Left colon (tissue), 2 donors: ENCODE data around the gene DCST2. TPM values are rescaled to one million over a fixed set of nuclear protein-coding genes. Genes with fewer than 3 reads are reported as not detected.
A peak's percentile ranks its signal among the peaks of the same experiment; 100 is the strongest.

ENCODE experiments used
- ATAC-seq: fragments of 200-7000 bp; cut with Tn5 transposase; one replicate; pipeline ENCODE4 v1.9.1; 2020; ENCODE audit warnings: mild to moderate bottlenecking, moderate library complexity
- DNase-seq, 2 donors: peaks; one replicate each; pipeline ENCODE4 v3.0.0-alpha.2; 2020
- intact Hi-C, 2 donors: fragments of 100-400 bp; cut with DNase I in 1 of 2; cut with micrococcal nuclease in 1 of 2; formaldehyde crosslinking; loops; one replicate each; pipeline versions ENCODE4 v1.11.2 to v1.14.0; 2022; cut with DNase I, micrococcal nuclease
- total RNA-seq, 2 donors: library from RNA; stranded (reverse); fragmentation: NEBNext Ultra II Directional; extraction: Animal tissue kit (Norgen Biotek cat#: 25700); gene quantifications; one replicate each; pipeline ENCODE4 v1.2.1, GENCODE V29; 2021
- donor health status: DM: no; HTN: no; CAD: no.
- donor health status: DM: yes; HTN: yes; CAD: no.

DCST2 gene
- total RNA-seq, 2 donors from 2014 or later = 1.5 to 3.6 TPM

- intact Hi-C loops = no loop called here
- peak; percentile 69 to 85 for DNase-seq
- peak; percentile 44 for ATAC-seq
Measured at GRCh38 chr1:155051777-155052398, 18.3 kb upstream of the DCST2 start.

- intact Hi-C loops = no loop called here
- ATAC-seq (peak; percentile 4), DNase-seq (no peak)
Measured at GRCh38 chr1:155051342-155051776, 17.8 kb upstream of the DCST2 start.

- ATAC-seq (peak; percentile 81), DNase-seq (peak; percentile 85 to 93)
- intact Hi-C loops = no loop called here
Measured at GRCh38 chr1:155050560-155051341, 17.2 kb upstream of the DCST2 start, which contains the start of gene ADAM15. TSS of gene ADAM15 (plus strand) at chr1:155051316. CDS start at chr1:155051387, 71 bp downstream.

GRCh38 chr1:155049651-155050559 lies 16.3 kb upstream of the DCST2 start:
- no peak for ATAC-seq
- DNase-seq = no peak
- intact Hi-C loops = no loop called here

GRCh38 chr1:155048449-155049334 lies 15.1 kb upstream of the DCST2 start:
- no peak for ATAC-seq
- no peak for DNase-seq
- intact Hi-C loops = no loop called here

GRCh38 chr1:155044812-155045657 lies 11.5 kb upstream of the DCST2 start:
- intact Hi-C loops = no loop called here

GRCh38 chr1:155044365-155044764 lies 10.8 kb upstream of the DCST2 start:
- intact Hi-C loops = no loop called here

More at GRCh38 chr1:155044812-155045657, 11.5 kb upstream of the DCST2 start:
- ATAC-seq (peak; percentile 74), DNase-seq (peak; percentile 85 to 90)

GRCh38 chr1:155043793-155044192 lies 10.2 kb upstream of the DCST2 start:
- peak; percentile 61 to 73 for DNase-seq
- ATAC-seq = peak; percentile 71
- intact Hi-C loops = no loop called here

More at GRCh38 chr1:155044365-155044764, 10.8 kb upstream of the DCST2 start:
- ATAC-seq (peak; percentile 5), DNase-seq (no peak)

GRCh38 chr1:155043301-155043702 lies 9.7 kb upstream of the DCST2 start:
- DNase-seq = peak; percentile 74 to 86
- intact Hi-C loops = no loop called here
- peak; percentile 72 for ATAC-seq

GRCh38 chr1:155042789-155043188 lies 9.2 kb upstream of the DCST2 start:
- DNase-seq (no peak), ATAC-seq (no peak)
- intact Hi-C loops = no loop called here

GRCh38 chr1:155040358-155041093 lies 6.9 kb upstream of the DCST2 start:
- intact Hi-C loops = no loop called here

GRCh38 chr1:155039308-155039669 lies 5.7 kb upstream of the DCST2 start:
- intact Hi-C loops = no loop called here

More at GRCh38 chr1:155040358-155041093, 6.9 kb upstream of the DCST2 start:
- DNase-seq (no peak), ATAC-seq (no peak)

GRCh38 chr1:155038602-155039307 lies 5.2 kb upstream of the DCST2 start:
- peak; percentile 63 to 87 for DNase-seq
- peak; percentile 84 for ATAC-seq
- intact Hi-C loops = no loop called here

More at GRCh38 chr1:155039308-155039669, 5.7 kb upstream of the DCST2 start:
- ATAC-seq = no peak
- no peak for DNase-seq

- intact Hi-C loops = no loop called here
- ATAC-seq (peak; percentile 74), DNase-seq (peak; percentile 37 to 61)
Measured at GRCh38 chr1:155037851-155038441, 4.4 kb upstream of the DCST2 start.

GRCh38 chr1:155037043-155037442 lies 3.5 kb upstream of the DCST2 start:
- no peak for ATAC-seq
- no peak for DNase-seq
- intact Hi-C loops = no loop called here

GRCh38 chr1:155035936-155036335 lies 2.4 kb upstream of the DCST2 start:
- ATAC-seq (no peak), DNase-seq (no peak)
- intact Hi-C loops = no loop called here
